GM21576 (cell line): ENCODE measurements around the gene DNAJB4.

Experiments
- ATAC-seq: cut with Tn5 transposase; IDR thresholded peaks from one replicate; pipeline ENCODE4 v1.9.1; 2021; ENCODE audit warnings: mild to moderate bottlenecking, moderate library complexity; ENCODE audit not compliant: unreplicated experiment

DNAJB4 gene

GRCh38 chr1:78036450-78036849 is 31.7 kb downstream of the DNAJB4 start:
- no peak for ATAC-seq

GRCh38 chr1:78038071-78038470 is 33.3 kb downstream of the DNAJB4 start:
- no peak for ATAC-seq

GRCh38 chr1:78038491-78038939 is 33.8 kb downstream of the DNAJB4 start:
- no peak for ATAC-seq

- no peak for ATAC-seq
Measured at GRCh38 chr1:78040484-78041089, 35.8 kb downstream of the DNAJB4 start.

- no peak for ATAC-seq
Measured at GRCh38 chr1:78043436-78043835, 38.7 kb downstream of the DNAJB4 start.

GRCh38 chr1:78044796-78045562 is 40.2 kb downstream of the DNAJB4 start:
- ATAC-seq: no peak

GRCh38 chr1:78045563-78045925 is 40.8 kb downstream of the DNAJB4 start:
- no peak for ATAC-seq

GRCh38 chr1:78045926-78046778 is 41.4 kb downstream of the DNAJB4 start, which contains the start of gene GIPC2:
TSS of gene GIPC2 (plus strand) at chr1:78045966. CDS start at chr1:78046095, 129 bp downstream.
- no peak for ATAC-seq

GRCh38 chr1:78047106-78047505 is 42.4 kb downstream of the DNAJB4 start:
- ATAC-seq: no peak

- ATAC-seq: no peak
Measured at GRCh38 chr1:78047631-78048030, 42.9 kb downstream of the DNAJB4 start.

GRCh38 chr1:78048446-78048845 is 43.7 kb downstream of the DNAJB4 start:
- no peak for ATAC-seq

GRCh38 chr1:78049396-78049795 is 44.7 kb downstream of the DNAJB4 start:
- ATAC-seq: no peak

- no peak for ATAC-seq
Measured at GRCh38 chr1:78051005-78051404, 46.3 kb downstream of the DNAJB4 start.

- no peak for ATAC-seq
Measured at GRCh38 chr1:78052685-78053405, 48.1 kb downstream of the DNAJB4 start.

- no peak for ATAC-seq
Measured at GRCh38 chr1:78053498-78053897, 48.8 kb downstream of the DNAJB4 start.

- ATAC-seq: no peak
Measured at GRCh38 chr1:78054559-78054958, 49.8 kb downstream of the DNAJB4 start.

GRCh38 chr1:78054972-78055371 is 50.2 kb downstream of the DNAJB4 start:
- no peak for ATAC-seq

GRCh38 chr1:78055565-78056132 is 50.9 kb downstream of the DNAJB4 start:
- ATAC-seq: no peak

GRCh38 chr1:78058670-78059069 is 53.9 kb downstream of the DNAJB4 start:
- ATAC-seq: no peak

GRCh38 chr1:78060857-78061563 is 56.3 kb downstream of the DNAJB4 start:
- ATAC-seq: peak; percentile 86
